Uterus (tissue), 2 donors: ENCODE measurements around the gene GMCL1.

ENCODE experiments used
- CTCF ChIP-seq, 4 experiments: fragments of 200-600 bp in 2 of 4; fragments of 450-650 bp in 2 of 4; sonication (generic) in 2 of 4; IDR thresholded peaks; one replicate each; pipeline ENCODE4 v1.5.1; 2016 to 2019; ENCODE audit warnings: antibody characterized with exemption in 4 of 4, mild to moderate bottlenecking in 2 of 4, moderate library complexity in 1 of 4
- POLR2A ChIP-seq, 2 donors: fragments of 450-650 bp; IDR thresholded peaks; one replicate each; pipeline ENCODE4 v1.6.1; 2016; ENCODE audit warnings: antibody characterized with exemption in 2 of 2, mild to moderate bottlenecking in 1 of 2, moderate library complexity in 1 of 2

- TF ChIP-seq CTCF (IDR thresholded peaks at IDR 0.05) (no peak), POLR2A (IDR thresholded peaks at IDR 0.05) (no peak)
These were observed 18.4 kb upstream of the GMCL1 start for GRCh38 chr2:69811018-69811417.
